IMR-90 (cell line): Measurements from ENCODE around the gene TPI1. TPM values are rescaled to one million over a fixed set of nuclear protein-coding genes. Genes with fewer than 3 reads are reported as not detected.

Source experiments
- ATAC-seq: fragments of 200-7000 bp; cut with Tn5 transposase; 2 replicates; pipeline ENCODE4 v1.9.1; 2020; ENCODE audit warnings: low read depth, mild to moderate bottlenecking, moderate library complexity
- BruUV-seq: library from RNA; stranded (reverse); fragments of 400-500 nt; replicated peaks from 2 replicates; lab custom pipeline; 2021; lab: Mats Ljungman, UMichigan
- CTCF ChIA-PET: fragments of 300-600 bp; formaldehyde crosslinking; extraction: SDS; loops from one replicate; lab custom pipeline; 2021; ENCODE audit warnings: antibody characterized with exemption; lab: Yijun Ruan, JAX
- POLR2A ChIA-PET: fragments of 300-600 bp; sonication (Branson Sonifier 250); formaldehyde crosslinking; loops from one replicate; lab custom pipeline; 2022; ENCODE audit warnings: antibody characterized with exemption; ENCODE audit not compliant: unreplicated experiment; lab: Charles Lee
- DNase-seq: peaks from one replicate; pipeline ENCODE4 v3.0.0; 2013
- H2AFZ ChIP-seq: replicated peaks from 2 replicates; pipeline ENCODE3; 2013; ENCODE audit warnings: low read length, mild to moderate bottlenecking; ENCODE audit not compliant: poor library complexity
- H2AK5ac ChIP-seq: 2 replicates; pipeline ENCODE4 v1.6.1; 2013; ENCODE audit warnings: low read depth, low read length, inconsistent platforms
- H2AK9ac ChIP-seq: replicated peaks from 2 replicates; pipeline ENCODE3; 2013; ENCODE audit warnings: mild to moderate bottlenecking, low read depth, low read length, moderate library complexity; ENCODE audit not compliant: poor library complexity
- H2BK120ac ChIP-seq: 2 replicates; pipeline ENCODE4 v1.6.1; 2013; ENCODE audit warnings: low read depth, low read length, inconsistent platforms
- H2BK15ac ChIP-seq: 3 replicates; pipeline ENCODE4 v1.6.1; 2013; ENCODE audit warnings: low read depth, low read length, inconsistent platforms
- H2BK20ac ChIP-seq: 2 replicates; pipeline ENCODE4 v1.6.1; 2013; ENCODE audit warnings: low read depth, mild to moderate bottlenecking, inconsistent platforms, low read length, moderate library complexity
- H2BK5ac ChIP-seq: 2 replicates; pipeline ENCODE4 v1.6.1; 2013; ENCODE audit warnings: mild to moderate bottlenecking, low read depth, low read length, inconsistent platforms; ENCODE audit not compliant: poor library complexity, severe bottlenecking
- H3K14ac ChIP-seq: replicated peaks from 2 replicates; pipeline ENCODE4 v1.6.1; 2013; ENCODE audit warnings: low read depth, low read length, inconsistent platforms
- H3K18ac ChIP-seq: 2 replicates; pipeline ENCODE4 v1.6.1; 2013; ENCODE audit warnings: low read depth, low read length, control low read depth
- H3K23ac ChIP-seq: 2 replicates; pipeline ENCODE4 v1.6.1; 2013; ENCODE audit warnings: low read depth, low read length, inconsistent platforms
- H3K27ac ChIP-seq: 2 replicates; pipeline ENCODE4 v1.5.1; 2013; ENCODE audit warnings: mild to moderate bottlenecking, control low read depth, low read length; ENCODE audit not compliant: insufficient read depth
- H3K27me3 ChIP-seq: 2 replicates; pipeline ENCODE4 v1.6.1; 2013; ENCODE audit warnings: low read length; ENCODE audit not compliant: control insufficient read depth, insufficient read depth
- H3K36me3 ChIP-seq: 2 replicates; pipeline ENCODE4 v1.6.1; 2013; ENCODE audit warnings: low read length, mixed read lengths; ENCODE audit not compliant: control insufficient read depth, insufficient read depth
- H3K4ac ChIP-seq: 2 replicates; pipeline ENCODE4 v1.6.1; 2013; ENCODE audit warnings: low read depth, low read length, inconsistent platforms
- H3K4me1 ChIP-seq: 2 replicates; pipeline ENCODE4 v1.6.1; 2013; ENCODE audit warnings: low read length, mixed read lengths; ENCODE audit not compliant: control insufficient read depth, insufficient read depth
- H3K4me2 ChIP-seq: 2 replicates; pipeline ENCODE4 v1.6.1; 2013; ENCODE audit warnings: low read depth, mild to moderate bottlenecking, control low read depth, low read length, moderate library complexity
- H3K4me3 ChIP-seq: 2 replicates; pipeline ENCODE4 v1.5.1; 2013; ENCODE audit warnings: low read depth, mild to moderate bottlenecking, control low read depth, low read length, moderate library complexity; ENCODE audit not compliant: insufficient read depth
- H3K56ac ChIP-seq: 2 replicates; pipeline ENCODE4 v1.6.1; 2013; ENCODE audit warnings: low read length, inconsistent platforms; ENCODE audit not compliant: insufficient read depth; ENCODE audit errors: extremely low read depth
- H3K79me1 ChIP-seq, 2 experiments: 2 replicates each; pipeline ENCODE4 v1.6.1; 2013; ENCODE audit warnings: low read length in 2 of 2, inconsistent platforms in 1 of 2, low read depth in 1 of 2
- H3K9ac ChIP-seq: 2 replicates; pipeline ENCODE4 v1.6.1; 2013; ENCODE audit warnings: low read depth, low read length, control low read depth
- H3K9me1 ChIP-seq: 2 replicates; pipeline ENCODE4 v1.6.1; 2013; ENCODE audit warnings: low read length, inconsistent platforms; ENCODE audit not compliant: insufficient read depth
- H3K9me3 ChIP-seq: 2 replicates; pipeline ENCODE4 v1.6.1; 2013; ENCODE audit warnings: low read length; ENCODE audit not compliant: control insufficient read depth, insufficient read depth
- H4K20me1 ChIP-seq: 2 replicates; pipeline ENCODE4 v1.6.1; 2013; ENCODE audit warnings: low read length, inconsistent platforms; ENCODE audit not compliant: insufficient read depth
- H4K5ac ChIP-seq: 2 replicates; pipeline ENCODE4 v1.6.1; 2013; ENCODE audit warnings: mild to moderate bottlenecking, low read depth, low read length, control low read depth
- H4K8ac ChIP-seq, 2 experiments: 2 replicates each; pipeline ENCODE4 v1.6.1; 2013; ENCODE audit warnings: low read depth in 2 of 2, low read length in 2 of 2, control low read depth in 1 of 2, inconsistent platforms in 1 of 2
- H4K91ac ChIP-seq: 2 replicates; pipeline ENCODE4 v1.6.1; 2013; ENCODE audit warnings: low read depth, low read length, inconsistent platforms; ENCODE audit not compliant: insufficient read depth
- BHLHE40 ChIP-seq: fragments of 150-350 bp; IDR thresholded peaks from 2 replicates; pipeline ENCODE4 v1.6.1; 2016; ENCODE audit warnings: mild to moderate bottlenecking, low read depth, low read length
- CEBPB ChIP-seq: IDR thresholded peaks from 2 replicates; pipeline ENCODE4 v1.6.1; 2012; ENCODE audit warnings: low read depth, low read length, improper control_type of control experiment
- CHD1 ChIP-seq: IDR thresholded peaks from 2 replicates; pipeline ENCODE4 v1.6.1; 2012; ENCODE audit warnings: low read depth, low read length, improper control_type of control experiment
- CTCF ChIP-seq: conservative IDR thresholded peaks from 2 replicates; pipeline ENCODE4 v1.5.1; 2012; ENCODE audit warnings: mild to moderate bottlenecking, low read depth, low read length, improper control_type of control experiment
- ELK1 ChIP-seq: fragments of 150-350 bp; IDR thresholded peaks from 2 replicates; pipeline ENCODE4 v1.6.1; 2016; ENCODE audit warnings: low read depth, mild to moderate bottlenecking, low read length, moderate library complexity, borderline replicate concordance
- FOS ChIP-seq: fragments of 150-350 bp; IDR thresholded peaks from 2 replicates; pipeline ENCODE4 v1.6.1; 2016; ENCODE audit warnings: low read depth, low read length
- MAZ ChIP-seq: IDR thresholded peaks from 2 replicates; pipeline ENCODE4 v1.6.1; 2012; ENCODE audit warnings: low read depth, mild to moderate bottlenecking, low read length, improper control_type of control experiment, moderate library complexity, borderline replicate concordance
- MXI1 ChIP-seq: IDR thresholded peaks from 2 replicates; pipeline ENCODE4 v1.6.1; 2012; ENCODE audit warnings: low read depth, mild to moderate bottlenecking, low read length, moderate library complexity, borderline replicate concordance
- NFE2L2 ChIP-seq: fragments of 150-350 bp; IDR thresholded peaks from 2 replicates; pipeline ENCODE4 v1.6.1; 2016; ENCODE audit warnings: low read depth, mild to moderate bottlenecking, low read length
- POLR2A ChIP-seq: IDR thresholded peaks from 2 replicates; pipeline ENCODE4 v1.6.1; 2012; ENCODE audit warnings: mild to moderate bottlenecking, low read depth, low read length
- RAD21 ChIP-seq: IDR thresholded peaks from 2 replicates; pipeline ENCODE4 v1.6.1; 2012; ENCODE audit warnings: low read length, improper control_type of control experiment
- RCOR1 ChIP-seq: IDR thresholded peaks from 2 replicates; pipeline ENCODE4 v1.6.1; 2012; ENCODE audit warnings: mild to moderate bottlenecking, low read length, improper control_type of control experiment; ENCODE audit not compliant: insufficient replicate concordance
- RFX5 ChIP-seq: IDR thresholded peaks from 2 replicates; pipeline ENCODE4 v1.8.0; 2012; ENCODE audit warnings: low read depth, mild to moderate bottlenecking, low read length, moderate library complexity
- SMC3 ChIP-seq: fragments of 150-350 bp; IDR thresholded peaks from 2 replicates; pipeline ENCODE4 v1.6.1; 2016; ENCODE audit warnings: low read depth, mild to moderate bottlenecking, antibody characterized with exemption, low read length, moderate library complexity
- USF2 ChIP-seq: fragments of 150-350 bp; IDR thresholded peaks from 2 replicates; pipeline ENCODE4 v1.6.1; 2017; ENCODE audit warnings: mild to moderate bottlenecking, antibody characterized with exemption, low read length, low read depth
- WGBS, 2 experiments: methylation state at CpG; one replicate each; pipeline versions ENCODE4 v1.1.5 to v1.1.7; 2013; ENCODE audit warnings: missing lambda C conversion rate in 2 of 2; ENCODE audit not compliant: insufficient read length in 1 of 2; ENCODE audit errors: extremely low coverage in 2 of 2; 5-methylcytosine and 5-hydroxymethylcytosine counted together
- dilution Hi-C: fragments of 300-500 bp; cut with HindIII; formaldehyde crosslinking; loops from one replicate; pipeline ENCODE4 v1.14.3; 2018; ENCODE audit warnings: low sequenced_read_pairs; ENCODE audit not compliant: unreplicated experiment
- in situ Hi-C: fragments of 300-500 bp; cut with MboI; formaldehyde crosslinking; loops from 3 replicates; pipeline ENCODE4 v1.14.3; 2019; ENCODE audit warnings: low sequenced_read_pairs, inconsistent platforms, mixed read lengths
- intact Hi-C: fragments of 100-400 bp; cut with micrococcal nuclease; formaldehyde crosslinking; loops from 2 replicates; pipeline ENCODE4 v1.10.0; 2022
- polyA plus RNA-seq, 3 experiments: library from polyadenylated mRNA; depleted of rRNA; stranded (reverse); fragments of >200 nt; gene quantifications; 2 replicates each; pipeline ENCODE4 v1.2.3, GENCODE V29; 2012; ENCODE audit warnings: low replicate concordance in 1 of 3
- total RNA-seq: library from RNA; depleted of rRNA; stranded (reverse); fragments of >200 nt; gene quantifications from 2 replicates; pipeline ENCODE4 v1.2.3, GENCODE V29; 2012

TPI1 gene
- total and polyA plus RNA-seq, 2 of the 4 experiments (the other 2 are of a cell fraction): 1,995 to 2,176 TPM

GRCh38 chr12:6866920-6867412 lies 365 bp upstream of the TPI1 start:
- H3K14ac ChIP-seq: peak overlapping the region; percentile 92
- 0 out of 2 replicates have a peak, but pooled peaks cover 7% of the 10 kb centered on the region for H3K9me1 ChIP-seq
- H2BK5ac ChIP-seq: peak overlapping the region; percentile 78
- peak overlapping the region; percentile 65 for H3K18ac ChIP-seq
- no peaks in the 10 kb centered on the region for H3K9me3 ChIP-seq
- peak; percentile 1 for ATAC-seq
- peak overlapping the region; percentile 95 for H2AFZ ChIP-seq
- H3K79me1 ChIP-seq: peaks cover 22 to 45% of the 10 kb centered on the region in 2 experiments
- WGBS, 2 experiments: 4% methylated on average over 10 of the region's 33 CpGs; no CpG with 5 or more reads in 1 of the 2 experiments
- peak overlapping the region; percentile 95 for H2AK9ac ChIP-seq
- H4K8ac ChIP-seq: peak overlapping the region; percentile 92 to 93
- in situ Hi-C loops: loop anchor here (5.0 kb wide), 1 partner anchor 95 kb away; no protein-coding TSS in a partner anchor
- no TSS peak for BruUV-seq
- dilution Hi-C loops: no loop called here
- H2BK15ac ChIP-seq: 0 out of 3 replicates have a peak overlapping the region, but pooled peaks have one; percentile 50
- peak overlapping the region; percentile 84 for H4K91ac ChIP-seq
- peaks cover 56% of the 10 kb centered on the region for H3K36me3 ChIP-seq
- H3K56ac ChIP-seq: peak overlapping the region; percentile 27; the same call in 1 of the 2 replicates
- POLR2A ChIA-PET: interaction anchor here (0.6 to 1.9 kb wide), 4 partner anchors 14 to 309 kb away, joined by 3 to 10 read pairs (median 4); partner anchors contain the start of gene USP5
- H3K4ac ChIP-seq: peak overlapping the region; percentile 95
- peaks cover 16% of the 10 kb centered on the region for H3K4me1 ChIP-seq
- peaks cover 44% of the 10 kb centered on the region for H4K20me1 ChIP-seq
- peak overlapping the region; percentile 92 for H4K5ac ChIP-seq
- H3K23ac ChIP-seq: peak overlapping the region; percentile 73
- H2BK120ac ChIP-seq: peak overlapping the region; percentile 65
- H3K4me2 ChIP-seq: peak overlapping the region; percentile 95
- no peak overlapping the region for H2BK20ac ChIP-seq
- H3K9ac ChIP-seq: peak overlapping the region; percentile 78
- H3K27me3 ChIP-seq: no peaks in the 10 kb centered on the region
- intact Hi-C loops: loop anchor here (5.0 kb wide), 1 partner anchor 770 kb away; no protein-coding TSS in a partner anchor
- H3K4me3 ChIP-seq: peak overlapping the region; percentile 61
- DNase-seq: no peak
- H3K27ac ChIP-seq: peak overlapping the region; percentile 75
- H2AK5ac ChIP-seq: peak overlapping the region; percentile 97
- CTCF ChIA-PET: no interaction called here
- no peak for TF ChIP-seq CEBPB
- no peak for TF ChIP-seq ELK1
- no peak for TF ChIP-seq CHD1
- no peak for TF ChIP-seq CTCF
- TF ChIP-seq RCOR1: no peak
- no peak for TF ChIP-seq SMC3
- TF ChIP-seq RFX5: no peak
- no peak for TF ChIP-seq BHLHE40
- no peak for TF ChIP-seq RAD21
- TF ChIP-seq NFE2L2: no peak
- no peak for TF ChIP-seq USF2
- TF ChIP-seq POLR2A: no peak
- TF ChIP-seq MAZ: no peak
- no peak for TF ChIP-seq FOS
- no peak for TF ChIP-seq MXI1
